HG02884 (cell line): Measurements from ENCODE around the gene NECAP2.
"Not testable (repeated sequence)": the region's sequence is repeated elsewhere in the genome, so short reads cannot be mapped to it uniquely, and the experiment has no call there.

ENCODE experiments used
- ATAC-seq: cut with Tn5 transposase; IDR thresholded peaks from one replicate; pipeline ENCODE4 v1.9.1; 2021; ENCODE audit warnings: mild to moderate bottlenecking, moderate library complexity; ENCODE audit not compliant: unreplicated experiment

Gene NECAP2

DNA sequence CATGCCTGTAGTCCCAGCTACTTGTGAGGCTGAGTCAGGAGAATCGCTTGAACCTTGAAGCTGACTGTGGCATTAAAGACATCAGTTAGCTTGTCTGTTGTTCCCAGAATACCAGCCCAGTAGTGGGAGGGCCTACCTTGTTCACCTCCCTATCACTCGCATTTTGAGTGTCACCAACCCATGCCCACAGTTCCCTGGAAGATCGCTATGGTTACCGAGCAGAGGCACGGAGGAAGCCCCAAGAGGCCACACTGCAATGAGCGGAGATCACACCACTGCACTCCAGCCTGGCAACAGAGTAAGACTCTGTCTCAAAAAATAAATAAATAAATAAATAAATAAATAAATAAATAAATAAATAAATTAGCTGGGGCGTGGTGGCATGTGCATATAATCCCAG lies 52.4 kb downstream of the NECAP2 start:
- ATAC-seq: not testable (repeated sequence)

DNA sequence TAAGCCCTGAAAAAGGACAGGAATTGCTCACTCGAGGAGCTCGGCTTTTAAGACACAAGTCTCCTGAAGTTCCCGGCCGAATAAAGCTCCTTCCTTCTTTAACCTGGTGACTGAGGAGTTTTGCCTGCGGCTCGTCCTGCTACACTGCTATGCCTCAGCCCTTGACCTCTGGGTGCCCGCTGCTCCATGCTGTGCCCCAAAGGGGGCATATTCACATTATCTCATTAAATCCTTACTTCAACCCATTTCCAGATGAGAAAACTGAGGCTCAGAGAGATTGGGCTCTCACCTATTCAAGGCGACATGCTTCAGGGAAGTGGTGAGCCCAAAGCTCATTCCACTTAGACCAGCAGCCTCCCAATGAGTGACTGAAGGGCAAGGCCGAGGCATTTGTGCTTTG lies 53.2 kb downstream of the NECAP2 start:
- not testable (repeated sequence) for ATAC-seq

DNA sequence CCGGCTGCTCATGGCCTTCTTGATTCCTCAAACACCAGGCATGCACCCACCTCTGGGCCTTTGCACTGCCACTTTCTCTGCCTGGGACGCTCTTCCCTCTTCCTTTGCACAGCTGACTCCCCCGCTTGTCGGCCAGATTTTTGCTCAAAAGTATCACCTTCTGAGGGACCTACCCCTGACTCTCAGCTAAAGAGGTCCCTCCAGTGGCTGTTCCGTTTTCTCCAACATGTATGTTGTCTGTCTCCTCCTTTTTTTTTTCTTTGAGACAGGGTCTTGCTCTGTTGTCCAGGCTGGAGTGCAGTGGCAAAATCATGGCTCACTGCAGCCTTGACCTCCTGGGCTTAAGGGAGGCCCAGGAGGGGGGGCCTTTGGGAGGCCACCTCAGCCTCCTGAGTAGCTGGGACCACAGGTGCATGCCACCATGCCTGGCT lies 57.0 kb downstream of the NECAP2 start:
- not testable (repeated sequence) for ATAC-seq

GRCh38 chr1:16498047-16498446 lies 57.5 kb downstream of the NECAP2 start:
- ATAC-seq: not testable (repeated sequence)

- ATAC-seq: peak; percentile 82
Measured at GRCh38 chr1:16498573-16499413, 58.3 kb downstream of the NECAP2 start.

- ATAC-seq: not testable (repeated sequence)
Measured at GRCh38 chr1:16500466-16500865, 59.9 kb downstream of the NECAP2 start.

- not testable (repeated sequence) for ATAC-seq
Measured at GRCh38 chr1:16500975-16501374, 60.5 kb downstream of the NECAP2 start.

GRCh38 chr1:16501446-16501845 lies 60.9 kb downstream of the NECAP2 start:
- ATAC-seq: not testable (repeated sequence)

DNA sequence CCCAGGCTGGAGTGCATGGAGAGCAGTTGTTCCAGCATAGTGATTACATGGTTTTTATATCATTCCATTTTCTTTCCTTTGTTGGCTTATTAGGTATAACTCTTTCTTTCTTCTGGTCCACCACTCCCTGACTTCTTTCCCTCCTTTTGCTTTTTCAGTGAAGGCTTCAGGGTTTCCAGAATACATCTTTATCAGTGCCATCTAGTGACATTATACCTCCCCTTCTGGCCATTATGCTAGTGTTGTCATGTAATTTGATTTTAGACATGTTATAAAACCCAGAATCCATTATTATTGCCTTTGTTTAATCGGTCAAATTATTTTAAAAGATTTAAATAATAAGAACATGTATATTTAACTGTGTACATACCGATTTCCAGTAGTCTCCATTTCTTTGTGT lies 63.0 kb downstream of the NECAP2 start:
- no peak for ATAC-seq

DNA sequence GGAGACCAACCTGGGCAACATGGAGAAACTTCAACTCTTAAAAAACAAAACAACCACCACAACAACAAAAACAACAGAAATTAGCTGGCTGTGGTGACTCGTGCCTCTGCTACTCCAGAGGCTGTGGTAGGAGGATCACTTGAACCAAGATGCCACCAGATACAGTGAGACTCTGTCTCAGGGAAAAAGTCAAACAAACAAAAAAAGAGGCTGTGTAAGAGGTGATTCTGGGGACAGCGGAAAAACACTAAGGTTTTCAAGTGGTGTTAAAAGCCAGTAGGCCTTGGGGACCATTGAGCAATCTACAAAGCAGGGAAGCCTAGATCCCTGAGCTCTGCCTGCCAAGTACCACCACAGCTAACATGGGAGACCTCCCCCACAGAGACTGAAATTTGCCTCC lies 65.3 kb downstream of the NECAP2 start:
- ATAC-seq: not testable (repeated sequence)

GRCh38 chr1:16506364-16507136 lies 66.0 kb downstream of the NECAP2 start:
- ATAC-seq: not testable (repeated sequence)

DNA sequence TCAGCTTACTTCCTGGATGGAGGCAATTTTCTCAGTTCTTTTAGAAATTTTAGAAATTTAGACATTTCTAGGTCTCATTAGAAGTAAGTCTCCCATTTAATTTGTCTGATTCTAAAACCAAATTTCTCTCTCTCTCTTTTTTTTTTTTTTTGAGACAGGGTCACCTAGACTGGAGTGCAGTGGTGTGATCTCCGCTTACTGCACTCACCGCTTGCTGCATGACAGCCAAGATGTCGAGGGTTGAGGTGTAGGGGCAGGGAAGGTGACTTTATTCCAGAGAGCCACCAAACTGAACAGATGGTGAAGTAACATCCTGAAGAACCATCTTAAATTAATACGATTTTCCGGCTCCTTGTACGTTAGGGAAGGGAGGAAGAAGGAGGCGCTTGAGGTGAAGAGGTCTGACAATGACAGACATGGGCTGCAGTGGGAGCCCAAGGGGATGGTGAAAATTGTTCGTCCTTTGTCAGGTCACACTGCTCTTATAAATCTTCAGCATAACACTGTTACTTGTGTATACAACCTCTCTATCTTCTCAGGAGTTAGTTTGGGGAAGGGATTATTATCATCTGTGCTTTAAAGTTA lies 68.4 kb downstream of the NECAP2 start:
- ATAC-seq: not testable (repeated sequence)
